ENCODE data around the gene LCN10. TPM values are rescaled to one million over a fixed set of nuclear protein-coding genes. Genes with fewer than 3 reads are reported as not detected.
A peak's percentile ranks its signal among the peaks of the same experiment; 100 is the strongest.

LCN10 gene
- total RNA-seq, 1 experiment from 2014 or later: not detected

DNA sequence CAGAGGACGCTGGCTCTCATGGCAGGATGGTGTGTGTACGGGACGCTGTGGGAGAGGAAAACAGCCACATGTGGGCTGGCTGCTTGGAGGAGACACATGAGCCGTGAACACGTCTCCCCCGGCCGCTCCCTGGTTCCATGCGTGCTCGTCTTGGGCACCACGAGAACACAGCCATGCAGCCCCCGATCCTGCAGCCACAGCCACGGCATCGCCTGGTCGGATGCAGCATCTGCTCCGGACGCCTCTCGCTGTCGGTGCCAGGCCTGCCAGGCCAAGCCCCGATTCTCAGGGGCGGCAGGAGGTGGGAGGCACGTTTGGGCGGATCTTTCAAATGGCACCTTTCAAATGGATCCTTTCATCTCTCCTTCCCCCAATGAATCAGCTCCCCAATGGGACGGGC, 3.2 kb downstream of the LCN10 start:
- DNase-seq (ENCODE audit: low spot score): no peak

DNA sequence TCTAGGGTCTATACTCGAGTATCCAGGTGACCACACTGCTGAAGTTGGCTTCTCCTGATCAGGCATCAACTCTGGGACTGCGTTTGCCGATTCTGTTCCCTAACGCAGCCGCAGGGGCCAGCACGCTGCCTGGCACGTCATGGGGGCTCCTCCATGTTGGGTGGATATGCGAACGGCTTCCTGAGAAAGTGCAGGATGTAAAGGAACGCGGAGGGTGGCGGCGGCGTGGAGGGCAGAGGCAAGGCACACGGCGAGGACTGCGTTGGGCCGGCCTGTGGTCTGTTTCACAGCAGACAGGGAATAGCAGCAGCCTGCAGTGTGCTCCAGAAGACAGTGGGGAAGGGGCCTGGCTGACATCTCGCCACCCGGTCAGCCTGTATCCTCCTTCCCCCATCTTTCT, 3.8 kb downstream of the LCN10 start:
- no peak for DNase-seq (ENCODE audit: low spot score)

DNA sequence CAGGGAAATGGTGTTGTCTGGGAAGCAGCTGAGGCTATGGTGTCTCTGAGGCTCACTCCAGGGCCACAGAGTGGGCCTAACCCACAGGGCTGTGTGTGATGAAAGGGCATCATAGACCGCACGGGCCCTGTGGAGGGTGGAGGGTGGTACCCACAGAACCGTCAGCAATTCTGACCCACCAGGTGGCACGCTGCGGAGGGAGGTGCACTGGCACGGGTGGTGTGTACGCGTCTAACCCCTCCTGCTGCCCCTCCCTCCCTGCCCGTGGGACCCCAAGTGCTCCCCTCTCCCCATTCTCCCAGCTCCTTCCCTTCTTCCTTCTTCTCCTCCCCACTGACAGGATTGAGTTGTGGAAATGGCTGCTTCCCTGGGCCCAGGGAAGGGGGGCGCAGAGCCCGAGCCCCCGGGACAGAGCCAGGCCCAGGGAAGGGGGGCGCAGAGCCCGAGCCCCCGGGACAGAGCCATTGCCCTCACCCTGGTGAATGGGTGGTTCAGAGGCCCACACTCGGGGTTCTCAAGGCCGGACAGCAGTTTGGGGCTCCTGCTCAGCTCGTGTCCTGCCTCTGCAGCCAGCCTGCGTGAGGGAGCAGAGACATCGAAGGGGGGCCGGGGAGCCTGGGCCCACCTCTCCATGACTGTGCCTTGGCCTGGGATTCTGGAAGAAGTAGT, 6.8 kb downstream of the LCN10 start:
- no peak for DNase-seq (ENCODE audit: low spot score)

DNA sequence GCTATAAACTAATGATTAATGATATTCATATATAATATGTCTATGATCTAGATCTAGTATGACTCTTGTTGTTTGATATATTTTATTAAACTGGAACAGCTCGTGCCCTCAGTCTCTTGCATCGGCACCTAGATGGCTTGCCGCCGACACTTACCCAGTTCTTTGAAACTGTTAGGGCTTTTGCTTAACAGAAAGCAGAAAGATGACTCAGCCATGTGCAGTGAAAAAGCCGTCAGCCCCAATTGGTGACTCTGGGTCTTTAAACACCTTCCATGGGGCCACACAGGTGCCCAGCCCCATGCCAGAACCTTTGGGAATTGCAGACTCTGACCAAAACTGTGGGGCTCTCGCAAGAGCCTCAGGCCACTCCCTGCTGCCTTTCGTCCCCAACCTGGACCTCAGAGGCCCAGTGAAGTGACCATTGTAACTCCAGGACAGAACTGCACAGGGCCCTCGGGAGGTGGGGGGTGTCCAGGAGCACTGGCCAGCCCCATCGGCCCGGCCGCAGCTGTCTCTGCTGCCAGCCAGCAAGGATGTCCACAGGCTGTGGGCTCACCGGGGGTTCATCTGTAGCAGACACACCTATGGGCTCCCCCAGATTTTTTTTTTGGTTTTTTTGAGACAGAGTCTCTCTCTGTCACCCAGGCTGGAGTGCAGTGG, 7.8 kb downstream of the LCN10 start:
- DNase-seq (ENCODE audit: low spot score): no peak

DNA sequence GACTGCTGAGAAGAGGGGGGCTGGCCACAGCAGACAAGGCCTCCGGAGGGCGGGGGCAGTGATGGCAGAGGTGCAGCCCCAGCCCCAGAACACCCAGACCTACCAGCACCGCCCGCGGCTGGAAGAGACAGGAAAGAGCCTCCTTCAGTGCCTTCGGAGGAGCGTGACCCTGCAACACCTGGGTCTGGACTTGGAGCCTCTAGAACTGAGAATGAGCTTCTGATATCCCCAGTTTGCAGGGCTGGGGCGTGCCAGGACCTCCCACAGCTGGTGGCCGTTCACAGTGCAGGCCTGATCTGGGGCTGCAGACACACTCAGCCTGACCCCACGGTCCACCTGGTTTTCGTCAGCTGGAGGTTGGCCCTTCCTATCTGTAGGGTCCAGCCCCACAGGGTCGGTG, 9.1 kb downstream of the LCN10 start:
- no peak for DNase-seq (ENCODE audit: low spot score)

DNA sequence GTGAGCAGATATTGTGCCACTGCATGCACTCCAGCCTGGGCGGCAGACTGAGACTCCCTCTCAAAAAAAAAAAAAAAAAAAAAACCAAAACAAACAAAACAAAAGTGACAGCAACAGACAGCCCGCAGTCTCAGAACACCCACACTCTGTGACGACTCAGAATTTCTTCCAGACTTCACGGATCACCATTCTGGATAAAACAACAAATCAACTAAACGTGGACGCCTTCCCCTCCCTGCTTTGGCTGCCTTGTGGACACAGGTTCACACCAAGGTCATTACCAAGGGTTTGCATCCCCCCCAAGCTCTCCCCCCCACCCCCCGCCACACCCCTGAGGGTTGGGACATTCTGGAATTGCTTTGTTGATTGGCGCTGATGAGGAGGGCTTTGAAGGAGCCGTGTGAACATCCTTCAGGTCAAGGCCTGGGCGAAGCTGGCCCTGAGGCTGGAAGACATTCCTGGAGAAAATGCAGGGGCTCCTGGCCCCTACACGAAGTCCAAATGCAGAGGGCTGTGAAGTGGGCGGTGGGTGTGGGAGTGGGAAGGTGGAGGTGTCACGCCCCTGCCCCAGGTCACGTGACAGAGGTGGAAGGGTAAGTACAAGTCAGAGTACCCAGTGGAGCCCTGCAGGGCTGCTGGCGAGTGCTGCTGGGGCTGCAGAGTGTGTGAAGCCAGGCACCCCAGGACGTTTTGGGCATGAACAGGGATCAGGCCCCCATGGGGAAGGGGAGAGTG, 10.1 kb downstream of the LCN10 start:
- no peak for DNase-seq (ENCODE audit: low spot score)

DNA sequence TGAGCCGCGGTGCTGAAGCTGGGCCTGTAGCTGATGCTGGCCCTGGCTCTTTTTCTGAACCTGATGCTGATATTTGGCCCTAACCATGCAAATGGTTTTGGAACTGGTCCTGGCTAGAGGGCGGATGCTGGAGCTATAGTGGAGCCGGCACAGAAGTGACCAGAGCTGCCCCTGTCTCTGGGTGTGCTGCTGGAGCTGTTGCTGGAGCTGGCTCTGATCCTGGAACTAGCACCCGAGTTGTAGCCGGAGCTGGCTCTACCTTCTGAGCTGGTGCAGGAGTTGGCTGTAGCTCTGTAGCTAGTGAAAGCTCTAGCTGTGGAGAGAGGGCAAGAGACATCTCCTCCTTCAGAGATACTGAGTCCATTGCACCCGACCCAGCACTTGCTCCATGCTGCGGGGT, 12.8 kb downstream of the LCN10 start:
- no peak for DNase-seq (ENCODE audit: low spot score)

DNA sequence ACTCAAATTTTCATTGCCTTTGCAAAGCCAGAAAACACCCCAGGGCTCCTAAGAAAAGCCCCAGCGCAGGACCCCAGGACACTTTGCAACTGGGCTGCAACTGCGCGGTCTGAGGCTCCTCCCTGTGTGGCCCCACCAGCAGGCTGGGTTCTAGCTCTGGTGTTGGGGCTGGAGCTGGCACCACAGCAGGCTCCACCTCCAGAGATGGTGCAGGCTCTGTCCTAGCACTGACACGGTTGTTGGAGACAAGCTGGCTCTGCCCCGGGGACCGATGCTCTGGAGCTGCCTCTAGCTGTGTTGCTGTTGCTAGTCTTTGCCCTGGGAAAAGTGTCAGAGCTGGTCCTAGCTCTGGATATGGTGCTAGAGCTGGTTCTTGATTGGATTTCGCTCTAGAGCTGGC, 13.6 kb downstream of the LCN10 start:
- DNase-seq (ENCODE audit: low spot score): no peak

DNA sequence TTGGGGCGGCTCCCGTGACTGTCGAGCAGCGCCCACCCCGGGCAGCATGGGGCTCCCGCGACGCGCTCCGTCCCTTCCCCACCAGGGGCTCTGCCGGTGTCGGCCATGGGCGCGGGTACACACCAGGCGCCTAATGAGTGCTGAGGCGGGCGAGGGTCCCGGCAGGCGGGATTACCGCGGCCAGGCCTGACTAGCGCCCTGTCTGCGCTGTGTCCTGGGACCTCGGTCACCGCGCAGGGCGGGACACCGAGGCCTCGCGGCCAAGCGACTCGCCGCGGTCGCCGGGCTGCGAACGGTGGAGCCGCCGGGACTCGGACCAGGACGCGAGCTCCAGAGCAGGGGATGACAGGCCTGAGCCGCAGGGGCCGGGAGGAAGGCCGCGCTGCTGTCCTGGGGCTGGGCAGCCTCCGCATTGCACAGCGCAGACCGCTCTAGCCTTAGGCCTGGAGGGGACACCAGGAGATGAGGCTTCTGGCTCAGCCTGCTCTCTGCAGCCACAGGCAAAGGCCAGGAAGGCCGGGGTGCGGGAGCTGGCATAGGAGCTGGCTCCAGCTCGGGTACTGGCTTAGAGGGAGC, 14.1 kb downstream of the LCN10 start:
- no peak for DNase-seq (ENCODE audit: low spot score)

GRCh38 chr9:136728080-136728547, 14.6 kb downstream of the LCN10 start:
- peak; percentile 72 for DNase-seq (ENCODE audit: low spot score)

DNA sequence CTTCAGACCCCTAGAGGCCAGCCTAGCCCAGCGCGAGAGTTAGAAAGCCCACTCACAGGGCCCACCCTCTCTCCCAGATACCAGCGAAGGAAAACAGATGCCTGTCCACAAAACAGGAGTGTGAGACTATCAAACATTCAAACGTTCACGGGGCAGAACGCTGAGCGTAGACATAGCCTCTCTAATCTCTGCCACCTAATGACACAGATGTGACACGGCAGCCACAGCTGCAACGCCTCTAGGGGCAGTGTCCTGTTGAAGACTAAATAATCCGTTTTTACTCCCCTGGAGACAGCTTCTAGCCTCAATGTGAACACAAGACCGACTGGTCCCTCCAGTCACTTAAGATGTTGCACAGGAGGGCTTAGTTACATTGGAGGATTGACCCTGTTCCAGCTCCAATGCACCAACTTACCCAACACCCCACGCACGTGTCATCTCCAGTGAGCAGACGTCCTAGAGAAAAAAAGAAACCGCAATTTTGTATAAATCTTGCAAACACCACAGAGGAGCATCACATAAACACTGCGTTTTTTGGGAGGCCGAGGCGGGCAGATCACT, 16.0 kb downstream of the LCN10 start:
- DNase-seq (ENCODE audit: low spot score): peak; percentile 53

GRCh38 chr9:136726118-136726517, 16.6 kb downstream of the LCN10 start:
- DNase-seq (ENCODE audit: low spot score): no peak

- DNase-seq (ENCODE audit: low spot score): no peak
These were observed 17.1 kb downstream of the LCN10 start for GRCh38 chr9:136725612-136726011.

DNA sequence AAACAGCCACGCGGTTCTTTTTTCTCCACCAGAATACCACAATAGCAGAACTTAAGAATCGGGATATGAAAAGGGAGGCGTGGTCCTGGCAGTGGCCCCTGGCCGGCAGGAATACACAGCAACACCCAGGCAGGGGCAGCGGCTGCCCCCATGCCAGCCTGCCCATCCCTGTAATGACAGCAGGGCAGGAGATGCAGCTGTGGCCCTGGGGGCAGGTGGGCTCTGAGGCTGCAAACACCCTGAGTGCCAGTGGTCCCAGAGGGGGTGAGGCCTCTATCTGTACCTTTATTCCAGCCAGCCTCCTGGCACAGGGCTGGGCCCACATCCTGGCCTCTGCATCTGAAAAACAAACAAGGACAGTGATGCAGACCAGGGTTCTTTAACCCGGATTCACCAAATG, 18.0 kb downstream of the LCN10 start:
- DNase-seq (ENCODE audit: low spot score): no peak

DNA sequence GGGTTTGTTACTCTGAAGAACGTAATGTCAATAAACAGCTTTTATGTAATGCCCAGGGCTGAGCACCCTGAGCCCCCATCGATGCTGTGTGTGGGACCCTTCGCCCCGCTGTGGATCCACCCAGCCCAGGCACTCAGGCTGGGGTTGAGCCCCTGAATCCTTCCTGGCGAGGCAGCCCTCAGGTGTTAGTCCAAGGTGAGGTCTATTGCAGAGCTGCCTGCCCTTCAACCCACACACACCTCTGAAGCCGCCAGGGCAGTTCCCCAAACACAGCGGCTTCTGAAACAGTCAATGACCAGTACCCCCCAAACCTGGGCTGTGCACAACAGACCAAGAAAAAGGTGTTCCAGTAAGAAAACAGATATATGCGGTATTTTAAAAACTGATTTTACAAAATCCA, 18.8 kb downstream of the LCN10 start:
- no peak for DNase-seq (ENCODE audit: low spot score)

- no peak for DNase-seq (ENCODE audit: low spot score)
These were observed 19.3 kb downstream of the LCN10 start for GRCh38 chr9:136723362-136723976.

DNA sequence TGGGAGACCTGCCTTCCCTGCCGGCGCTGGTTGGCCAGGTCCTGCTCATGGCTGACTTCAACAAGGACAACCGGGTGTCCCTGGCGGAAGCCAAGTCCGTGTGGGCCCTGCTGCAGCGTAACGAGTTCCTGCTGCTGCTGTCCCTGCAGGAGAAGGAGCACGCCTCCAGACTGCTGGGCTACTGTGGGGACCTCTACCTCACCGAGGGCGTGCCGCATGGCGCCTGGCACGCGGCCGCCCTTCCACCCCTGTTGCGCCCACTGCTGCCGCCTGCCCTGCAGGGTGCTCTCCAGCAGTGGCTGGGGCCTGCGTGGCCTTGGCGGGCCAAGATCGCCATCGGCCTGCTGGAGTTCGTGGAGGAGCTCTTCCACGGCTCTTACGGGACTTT, 19.8 kb downstream of the LCN10 start:
- DNase-seq (ENCODE audit: low spot score): no peak

DNA sequence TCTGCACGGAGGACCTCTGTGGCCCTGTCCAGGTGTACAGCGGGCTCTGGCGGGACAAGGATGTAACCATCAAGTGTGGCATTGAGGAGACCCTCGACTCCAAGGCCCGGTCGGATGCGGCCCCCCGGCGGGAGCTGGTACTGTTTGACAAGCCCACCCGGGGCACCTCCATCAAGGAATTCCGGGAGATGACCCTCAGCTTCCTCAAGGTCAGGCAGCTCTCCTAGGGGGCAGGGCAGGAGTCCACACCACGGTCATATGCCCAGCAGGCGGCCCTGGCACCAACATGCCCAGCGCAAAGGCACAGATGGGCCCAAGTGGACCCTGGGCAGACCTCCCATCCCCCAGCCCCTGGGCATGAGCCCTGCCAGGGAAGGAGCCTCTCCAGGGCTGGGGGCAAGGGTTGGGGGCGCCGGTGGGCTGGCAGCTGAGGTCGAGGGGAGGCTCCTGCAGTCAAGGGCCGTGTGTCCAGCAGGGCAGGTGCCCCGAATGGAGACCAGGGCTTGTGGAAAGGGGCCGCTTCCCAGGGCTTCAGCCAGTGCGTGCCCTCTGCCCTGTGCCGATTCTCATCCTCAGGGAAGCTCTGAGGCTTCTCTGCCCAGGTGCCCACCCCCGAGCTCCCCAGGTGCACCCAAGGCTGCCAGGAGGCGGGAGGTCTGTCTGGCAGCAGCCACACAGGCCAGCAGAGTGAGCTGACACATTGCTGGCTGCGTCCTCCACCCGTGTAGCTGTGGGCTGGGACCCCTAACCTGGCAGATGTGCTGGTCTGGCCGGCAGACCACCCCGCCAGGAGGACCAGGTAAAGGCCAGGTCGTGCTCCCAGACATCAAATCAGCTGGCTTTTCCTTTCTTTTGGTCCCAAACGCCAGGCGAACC, 20.4 kb downstream of the LCN10 start:
- no peak for DNase-seq (ENCODE audit: low spot score)

DNA sequence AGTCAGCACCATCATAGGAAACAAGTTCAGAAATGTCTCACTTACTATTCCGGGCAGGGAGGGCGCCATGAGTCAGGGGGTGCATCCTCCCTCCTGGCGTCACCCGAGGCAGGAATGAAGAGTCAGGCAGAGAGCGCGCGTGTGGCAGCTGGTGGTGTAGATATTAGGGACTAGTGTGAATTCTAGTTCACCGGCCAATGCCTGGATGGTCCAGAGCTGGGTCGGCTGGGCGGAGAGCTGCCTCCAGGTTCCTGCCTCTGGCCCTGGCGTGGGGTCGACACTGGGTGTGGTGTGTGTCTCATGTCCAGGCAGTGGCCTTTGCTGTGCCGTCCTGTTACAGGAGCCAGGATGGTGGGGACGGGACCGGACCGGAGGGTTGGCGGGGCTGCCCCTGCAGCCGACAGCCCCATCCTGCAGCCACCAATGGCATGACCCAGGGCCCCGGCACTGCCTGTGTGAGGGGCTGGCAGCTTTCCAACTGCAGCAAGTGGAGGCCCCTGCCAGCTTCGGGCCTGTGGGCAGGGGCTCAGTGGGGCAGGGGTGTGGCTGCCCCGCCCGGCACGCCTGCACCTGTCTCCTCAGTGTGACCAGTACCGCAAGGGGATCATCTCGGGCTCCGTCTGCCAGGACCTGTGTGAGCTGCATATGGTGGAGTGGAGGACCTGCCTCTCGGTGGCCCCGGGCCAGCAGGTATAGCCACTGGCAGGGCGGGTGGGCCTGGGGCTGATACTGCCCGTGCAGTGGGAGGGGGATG, 21.2 kb downstream of the LCN10 start:
- DNase-seq (ENCODE audit: low spot score): no peak

DNA sequence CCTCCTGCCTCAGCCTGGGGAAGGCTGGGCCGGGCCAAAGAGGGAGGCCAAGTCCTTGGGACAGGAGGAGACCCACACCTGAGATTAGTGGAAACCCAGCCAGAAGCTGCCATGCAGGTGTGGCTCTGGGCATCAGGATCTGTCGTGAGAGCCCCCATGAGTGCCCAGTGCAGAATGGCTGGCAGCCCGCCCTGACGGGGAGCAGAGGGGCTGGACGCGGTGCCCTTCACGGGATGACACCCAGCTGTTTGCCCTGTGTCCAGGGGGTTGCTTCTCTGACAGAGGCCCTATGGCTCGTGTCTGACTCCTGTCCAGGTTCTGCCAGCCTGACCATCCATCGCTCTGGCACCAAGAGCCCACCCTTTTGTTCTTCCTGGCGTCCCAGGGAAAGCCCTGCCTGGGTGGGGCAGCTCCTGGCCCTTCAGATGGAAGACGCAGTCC, 21.8 kb downstream of the LCN10 start:
- no peak for DNase-seq (ENCODE audit: low spot score)

Data from H4 (cell line).